SK-N-SH (cell line): ENCODE data around the gene DDI2.

ENCODE experiments used
- FOXM1 ChIP-seq: IDR thresholded peaks from 2 replicates; pipeline ENCODE4 v1.4.0; 2012; ENCODE audit warnings: low read depth, mild to moderate bottlenecking
- JUND ChIP-seq: IDR thresholded peaks from 2 replicates; pipeline ENCODE4 v1.4.0; 2012
- NFIC ChIP-seq: IDR thresholded peaks from 2 replicates; pipeline ENCODE4 v1.4.0; 2012; ENCODE audit warnings: borderline replicate concordance
- RAD21 ChIP-seq: IDR thresholded peaks from 2 replicates; pipeline ENCODE4 v1.6.1; 2012; ENCODE audit warnings: mild to moderate bottlenecking, low read length
- RCOR1 ChIP-seq: fragments of 150-350 bp; IDR thresholded peaks from 2 replicates; pipeline ENCODE4 v1.6.1; 2017; ENCODE audit warnings: antibody characterized with exemption, low read length
- REST ChIP-seq: IDR thresholded peaks from 2 replicates; pipeline ENCODE4 v1.6.1; 2012; ENCODE audit warnings: mild to moderate bottlenecking, low read depth, low read length, moderate library complexity
- TAF1 ChIP-seq: IDR thresholded peaks from 2 replicates; pipeline ENCODE4 v1.6.1; 2012; ENCODE audit warnings: low read depth, mild to moderate bottlenecking, low read length, moderate library complexity, borderline replicate concordance
- USF2 ChIP-seq: fragments of 150-350 bp; IDR thresholded peaks from 2 replicates; pipeline ENCODE4 v1.6.1; 2017; ENCODE audit warnings: antibody characterized with exemption, low read length, low read depth, borderline replicate concordance
- ZBTB33 ChIP-seq: IDR thresholded peaks from 2 replicates; pipeline ENCODE4 v1.4.0; 2012; ENCODE audit warnings: low read depth, borderline replicate concordance
- TF ChIP-seq, protein P1 (sequence below): fragments of 200-600 bp; sonication (generic); IDR thresholded peaks from 2 replicates; pipeline ENCODE4 v1.6.1; 2017; ENCODE audit warnings: antibody characterized with exemption, mild to moderate bottlenecking, moderate library complexity
- TF ChIP-seq, protein P2 (sequence below): IDR thresholded peaks from 2 replicates; pipeline ENCODE4 v1.4.0; 2012; ENCODE audit warnings: low read depth
- TF ChIP-seq, protein P3 (sequence below): IDR thresholded peaks from 2 replicates; pipeline ENCODE4 v1.4.0; 2012; ENCODE audit warnings: low read depth, borderline replicate concordance

DNA sequence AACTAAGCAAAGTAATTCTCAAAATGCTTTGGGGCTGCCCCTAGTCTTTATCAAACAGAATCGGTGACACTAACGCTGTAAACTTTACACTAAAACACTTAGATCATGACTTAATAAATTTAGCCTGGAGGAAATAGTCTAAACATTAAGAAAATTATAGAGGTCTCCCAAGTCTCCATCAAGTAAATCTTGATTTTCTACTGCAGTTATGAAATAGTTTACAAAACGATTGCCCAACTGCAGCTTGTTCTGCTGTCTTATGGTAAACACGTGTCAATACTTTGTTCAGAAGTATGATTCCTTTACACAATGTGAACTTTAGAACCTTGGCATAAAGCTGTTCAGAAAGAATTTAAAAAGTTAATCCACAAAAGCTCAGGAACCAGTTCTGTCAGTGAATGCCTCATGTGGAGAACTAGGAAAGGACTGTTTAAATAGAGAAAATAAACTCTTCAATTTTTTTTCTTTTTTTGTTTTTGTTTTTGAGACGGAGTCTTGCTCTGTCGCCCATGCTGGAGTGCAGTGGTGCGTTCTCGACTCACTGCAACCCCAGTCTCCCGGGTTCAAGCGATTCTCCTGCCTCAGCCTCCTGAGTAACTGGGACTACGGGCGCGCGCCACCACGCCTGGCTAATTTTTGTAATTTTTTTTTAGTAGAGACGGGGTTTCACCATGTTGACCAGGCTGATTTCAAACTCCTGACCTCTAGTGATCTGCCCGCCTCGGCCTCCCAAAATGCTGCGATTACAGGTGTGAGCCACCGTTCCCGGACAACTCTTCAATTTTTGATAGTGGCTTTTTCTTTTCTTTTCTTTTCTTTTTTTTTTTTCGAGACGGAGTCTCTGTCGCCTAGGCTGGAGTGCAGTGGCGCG is 1.6 kb downstream of the DDI2 start:
- TF ChIP-seq, protein P1, sequence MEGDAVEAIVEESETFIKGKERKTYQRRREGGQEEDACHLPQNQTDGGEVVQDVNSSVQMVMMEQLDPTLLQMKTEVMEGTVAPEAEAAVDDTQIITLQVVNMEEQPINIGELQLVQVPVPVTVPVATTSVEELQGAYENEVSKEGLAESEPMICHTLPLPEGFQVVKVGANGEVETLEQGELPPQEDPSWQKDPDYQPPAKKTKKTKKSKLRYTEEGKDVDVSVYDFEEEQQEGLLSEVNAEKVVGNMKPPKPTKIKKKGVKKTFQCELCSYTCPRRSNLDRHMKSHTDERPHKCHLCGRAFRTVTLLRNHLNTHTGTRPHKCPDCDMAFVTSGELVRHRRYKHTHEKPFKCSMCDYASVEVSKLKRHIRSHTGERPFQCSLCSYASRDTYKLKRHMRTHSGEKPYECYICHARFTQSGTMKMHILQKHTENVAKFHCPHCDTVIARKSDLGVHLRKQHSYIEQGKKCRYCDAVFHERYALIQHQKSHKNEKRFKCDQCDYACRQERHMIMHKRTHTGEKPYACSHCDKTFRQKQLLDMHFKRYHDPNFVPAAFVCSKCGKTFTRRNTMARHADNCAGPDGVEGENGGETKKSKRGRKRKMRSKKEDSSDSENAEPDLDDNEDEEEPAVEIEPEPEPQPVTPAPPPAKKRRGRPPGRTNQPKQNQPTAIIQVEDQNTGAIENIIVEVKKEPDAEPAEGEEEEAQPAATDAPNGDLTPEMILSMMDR = no peak
- TF ChIP-seq, protein P2, sequence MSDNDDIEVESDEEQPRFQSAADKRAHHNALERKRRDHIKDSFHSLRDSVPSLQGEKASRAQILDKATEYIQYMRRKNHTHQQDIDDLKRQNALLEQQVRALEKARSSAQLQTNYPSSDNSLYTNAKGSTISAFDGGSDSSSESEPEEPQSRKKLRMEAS = no peak
- TF ChIP-seq ZBTB33 (no peak), TAF1 (no peak), USF2 (no peak), JUND (no peak), NFIC (no peak), REST (no peak), RCOR1 (no peak), FOXM1 (no peak), RAD21 (no peak)
- TF ChIP-seq, protein P3, sequence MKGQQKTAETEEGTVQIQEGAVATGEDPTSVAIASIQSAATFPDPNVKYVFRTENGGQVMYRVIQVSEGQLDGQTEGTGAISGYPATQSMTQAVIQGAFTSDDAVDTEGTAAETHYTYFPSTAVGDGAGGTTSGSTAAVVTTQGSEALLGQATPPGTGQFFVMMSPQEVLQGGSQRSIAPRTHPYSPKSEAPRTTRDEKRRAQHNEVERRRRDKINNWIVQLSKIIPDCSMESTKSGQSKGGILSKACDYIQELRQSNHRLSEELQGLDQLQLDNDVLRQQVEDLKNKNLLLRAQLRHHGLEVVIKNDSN = no peak
